A549 (cell line): ENCODE data around the gene CRISP2. TPM values are rescaled to one million over a fixed set of nuclear protein-coding genes. Genes with fewer than 3 reads are reported as not detected.

Experiments
- ATAC-seq, 2 experiments: fragments of 200-7000 bp in 1 of 2; fragments of >200 bp in 1 of 2; cut with Nextera tagmentation in 1 of 2; cut with Tn5 transposase in 1 of 2; 3 replicates each; pipeline versions ENCODE4 v1.8.0 to v1.9.1; 2018 to 2020; ENCODE audit warnings: mild to moderate bottlenecking in 1 of 2, moderate library complexity in 1 of 2
- CTCF ChIA-PET: fragments of 300-600 bp; sonication (Branson Sonifier 250); formaldehyde crosslinking; extraction: SDS; loops from one replicate; lab custom pipeline; 2021; ENCODE audit warnings: antibody characterized with exemption, inconsistent platforms; lab: Yijun Ruan, JAX
- POLR2A ChIA-PET: fragments of 350-600 bp; formaldehyde crosslinking; extraction: SDS; loops from one replicate; lab custom pipeline; 2021; ENCODE audit warnings: antibody characterized with exemption, inconsistent platforms; lab: Yijun Ruan, JAX
- DNase-seq, 2 experiments: peaks; one replicate each; pipeline versions ENCODE4 v3.0.0 to v3.0.0-alpha.2; 2011 to 2016; ENCODE audit warnings: low read depth in 1 of 2, low spot score in 1 of 2
- FAIRE-seq: peaks from 2 replicates; lab custom pipeline; 2011; peaks lifted over from hg19 to GRCh38; lab: Jason Lieb, UNC
- H3K27ac ChIP-seq, 2 experiments: fragments of >200 bp; sonication (Bioruptor Twin); formaldehyde crosslinking; 3 replicates each; pipeline ENCODE4 v1.5.1; 2016 to 2017
- H3K4me1 ChIP-seq: fragments of >200 bp; sonication (Bioruptor Twin); formaldehyde crosslinking; 3 replicates; pipeline ENCODE4 v1.6.1; 2016
- H3K4me2 ChIP-seq: fragments of >200 bp; sonication (Bioruptor Twin); formaldehyde crosslinking; 3 replicates; pipeline ENCODE4 v1.6.1; 2016
- H3K4me3 ChIP-seq: fragments of >200 bp; sonication (Bioruptor Twin); formaldehyde crosslinking; 3 replicates; pipeline ENCODE4 v1.5.1; 2016
- H3K9me3 ChIP-seq: fragments of >200 bp; sonication (Bioruptor Twin); formaldehyde crosslinking; 3 replicates; pipeline ENCODE4 v1.6.1; 2016
- BCL3 ChIP-seq: fragments of >200 bp; sonication (Bioruptor Twin); formaldehyde crosslinking; IDR thresholded peaks from 3 replicates; pipeline ENCODE4 v1.6.1; 2016
- CBX2 ChIP-seq: fragments of 200-600 bp; sonication (generic); IDR thresholded peaks from 2 replicates; pipeline ENCODE4 v1.6.1; 2016; ENCODE audit warnings: low read depth, mild to moderate bottlenecking, borderline replicate concordance
- CEBPB ChIP-seq, 2 experiments: fragments of >200 bp in 1 of 2; sonication (Bioruptor Twin) in 1 of 2; formaldehyde crosslinking in 1 of 2; IDR thresholded peaks; 2 replicates each; pipeline ENCODE4 v1.6.1; 2012 to 2016
- CHD4 ChIP-seq: fragments of 200-600 bp; sonication (generic); IDR thresholded peaks from 2 replicates; pipeline ENCODE4 v1.6.1; 2016; ENCODE audit warnings: antibody characterized with exemption, mild to moderate bottlenecking, borderline replicate concordance
- CTCF ChIP-seq: fragments of >200 bp; sonication (Bioruptor Twin); formaldehyde crosslinking; IDR thresholded peaks from 3 replicates; pipeline ENCODE4 v1.5.1; 2016
- E2F6 ChIP-seq: IDR thresholded peaks from 2 replicates; pipeline ENCODE4 v1.6.1; 2012; ENCODE audit warnings: low read depth, borderline replicate concordance
- EHF ChIP-seq: fragments of 250-450 bp; sonication (Bioruptor Pico); IDR thresholded peaks from 2 replicates; pipeline ENCODE4 v1.5.0; 2020; ENCODE audit warnings: mild to moderate bottlenecking
- ESRRA ChIP-seq: fragments of 150-350 bp; IDR thresholded peaks from 2 replicates; pipeline ENCODE4 v1.6.1; 2014; ENCODE audit warnings: mild to moderate bottlenecking, low read length, borderline replicate concordance
- FOSB ChIP-seq: fragments of 250-450 bp; sonication (Bioruptor Pico); IDR thresholded peaks from 2 replicates; pipeline ENCODE4 v1.5.0; 2020; ENCODE audit warnings: mild to moderate bottlenecking, moderate library complexity
- FOXS1 ChIP-seq: fragments of 250-450 bp; sonication (Bioruptor Pico); IDR thresholded peaks from 2 replicates; pipeline ENCODE4 v1.5.0; 2020; ENCODE audit warnings: mild to moderate bottlenecking, moderate library complexity
- HDAC2 ChIP-seq: fragments of 200-600 bp; sonication (generic); IDR thresholded peaks from 2 replicates; pipeline ENCODE4 v1.6.1; 2016
- HMGXB4 ChIP-seq: fragments of 250-450 bp; sonication (Bioruptor Pico); IDR thresholded peaks from 2 replicates; pipeline ENCODE4 v1.5.0; 2021; ENCODE audit warnings: mild to moderate bottlenecking, moderate library complexity, borderline replicate concordance
- JUN ChIP-seq, 2 experiments: fragments of >200 bp; sonication (Bioruptor Twin); formaldehyde crosslinking; IDR thresholded peaks; 2 replicates in 1 of 2; 3 replicates in 1 of 2; pipeline ENCODE4 v1.6.1; 2016 to 2017
- JUNB ChIP-seq: fragments of >200 bp; sonication (Bioruptor Twin); formaldehyde crosslinking; IDR thresholded peaks from 2 replicates; pipeline ENCODE4 v1.6.1; 2016
- KDM5A ChIP-seq: fragments of 200-600 bp; sonication (generic); IDR thresholded peaks from 2 replicates; pipeline ENCODE4 v1.6.1; 2016; ENCODE audit warnings: antibody characterized with exemption, mild to moderate bottlenecking
- NR3C1 ChIP-seq: fragments of >200 bp; sonication (Bioruptor Twin); formaldehyde crosslinking; IDR thresholded peaks from 3 replicates; pipeline ENCODE4 v1.6.1; 2017
- PBX3 ChIP-seq: IDR thresholded peaks from 2 replicates; pipeline ENCODE4 v1.6.1; 2012
- PHF8 ChIP-seq: fragments of 200-600 bp; sonication (generic); IDR thresholded peaks from 2 replicates; pipeline ENCODE4 v1.6.1; 2016; ENCODE audit warnings: low read depth, mild to moderate bottlenecking, antibody characterized with exemption, moderate library complexity, borderline replicate concordance
- POLR2A ChIP-seq: IDR thresholded peaks from 2 replicates; pipeline ENCODE4 v1.6.1; 2012; ENCODE audit warnings: mild to moderate bottlenecking, low read length
- RCOR1 ChIP-seq: fragments of 150-350 bp; IDR thresholded peaks from 2 replicates; pipeline ENCODE4 v1.6.1; 2014; ENCODE audit warnings: antibody characterized with exemption, low read length, low read depth
- REST ChIP-seq: fragments of 200-600 bp; sonication (generic); IDR thresholded peaks from 2 replicates; pipeline ENCODE4 v1.6.1; 2016; ENCODE audit warnings: antibody characterized with exemption, mild to moderate bottlenecking, moderate library complexity
- RFX5 ChIP-seq: fragments of 450-650 bp; IDR thresholded peaks from 2 replicates; pipeline ENCODE4 v1.7.1; 2014; ENCODE audit warnings: antibody characterized with exemption, mild to moderate bottlenecking, moderate library complexity
- TFCP2L1 ChIP-seq: fragments of 250-450 bp; sonication (Bioruptor Pico); IDR thresholded peaks from 2 replicates; pipeline ENCODE4 v1.5.0; 2021; ENCODE audit warnings: mild to moderate bottlenecking
- ZC3H11A ChIP-seq: fragments of 450-650 bp; IDR thresholded peaks from 2 replicates; pipeline ENCODE4 v1.6.1; 2014; ENCODE audit warnings: antibody characterized with exemption, mild to moderate bottlenecking
- ZFP36 ChIP-seq: fragments of 450-650 bp; IDR thresholded peaks from 2 replicates; pipeline ENCODE4 v1.6.1; 2014; ENCODE audit warnings: borderline replicate concordance; ENCODE audit not compliant: partially characterized antibody
- ZNF302 ChIP-seq: fragments of 250-450 bp; sonication (Bioruptor Pico); IDR thresholded peaks from 2 replicates; pipeline ENCODE4 v1.9.0; 2021; ENCODE audit warnings: inconsistent platforms, mild to moderate bottlenecking, moderate library complexity
- WGBS: methylation state at CpG from one replicate; pipeline ENCODE4 v1.1.6; 2017; ENCODE audit errors: missing lambda C conversion rate; 5-methylcytosine and 5-hydroxymethylcytosine counted together
- polyA plus RNA-seq, 4 experiments: library from polyadenylated mRNA; depleted of rRNA in 3 of 4; stranded (reverse); fragments of >200 nt; fragmentation: RNase III in 1 of 4; extraction: RNeasy Plus Mini Kit Qiagen cat#74134 plus additional on column Dnase treatment in 1 of 4; gene quantifications; 2 replicates in 3 of 4; 3 replicates in 1 of 4; pipeline ENCODE4 v1.2.3, GENCODE V29; 2011 to 2017

Gene CRISP2
- polyA plus RNA-seq, 2 of the 4 experiments (the other 2 are of a cell fraction), result not detected

- TF ChIP-seq CHD4, result no peak
- TF ChIP-seq ZFP36, result no peak
- TF ChIP-seq FOSB, result no peak
- no peak for TF ChIP-seq CBX2
- TF ChIP-seq NR3C1, result no peak
These were observed 8.0 kb upstream of the CRISP2 start (continued) for GRCh38 chr6:49721297-49721696.

- ATAC-seq, result no peak
- POLR2A ChIA-PET, result no interaction called here
- Histone ChIP-seq H3K9me3 (no peaks in the 10 kb centered on the region), H3K4me1 (no peaks in the 10 kb centered on the region), H3K4me2 (no peak overlapping the region), H3K4me3 (no peak overlapping the region), H3K27ac (no peak overlapping the region)
- CTCF ChIA-PET, result interaction anchor here (0.6 to 0.8 kb wide), 2 partner anchors 11 to 12 kb away, joined by 3 to 6 read pairs; no protein-coding TSS in a partner anchor
- 11% methylated on average over 7 of the region's 7 CpGs for WGBS
- DNase-seq, result no peak
- TF ChIP-seq BCL3 (no peak), POLR2A (no peak), ESRRA (no peak), EHF (CRISPR knock-in tag) (no peak), CEBPB (IDR thresholded peaks at IDR 0.05) (no peak), RFX5 (no peak), HDAC2 (no peak), RCOR1 (no peak), JUNB (no peak), ZC3H11A (no peak), PHF8 (no peak), CTCF (no peak), TFCP2L1 (CRISPR knock-in tag) (no peak)
- FAIRE-seq, result no peak
These were observed 7.0 kb upstream of the CRISP2 start for GRCh38 chr6:49720372-49720771.

GRCh38 chr6:49698478-49698877, 14.9 kb downstream of the CRISP2 start:
- H3K4me3 ChIP-seq, result no peak overlapping the region
- no peaks in the 10 kb centered on the region for H3K4me1 ChIP-seq
- ChIA-PET POLR2A (no interaction called here), CTCF (no interaction called here)
- no peak for FAIRE-seq
- no peak overlapping the region for H3K4me2 ChIP-seq
- DNase-seq, result no peak
- no peak for ATAC-seq
- no peak overlapping the region for H3K27ac ChIP-seq
- H3K9me3 ChIP-seq, result no peaks in the 10 kb centered on the region
- TF ChIP-seq HMGXB4 (CRISPR knock-in tag) (no peak), ZNF302 (CRISPR knock-in tag) (no peak), ESRRA (no peak), E2F6 (no peak), CHD4 (no peak), FOSB (no peak), TFCP2L1 (CRISPR knock-in tag) (no peak), KDM5A (no peak), JUN (IDR thresholded peaks at IDR 0.05) (no peak), ZC3H11A (no peak), CBX2 (no peak), REST (no peak), POLR2A (no peak), PBX3 (no peak), FOXS1 (CRISPR knock-in tag) (no peak)
